PC-3 (cell line): Measurements from ENCODE around the gene LMTK2. TPM values are rescaled to one million over a fixed set of nuclear protein-coding genes. Genes with fewer than 3 reads are reported as not detected.

Experiments used
- ATAC-seq: fragments of 200-7000 bp; cut with Tn5 transposase; 2 replicates; pipeline ENCODE4 v1.9.1; 2020; ENCODE audit warnings: mild to moderate bottlenecking, moderate library complexity
- BruUV-seq: library from RNA; stranded (reverse); fragments of 400-500 nt; replicated peaks from 2 replicates; lab custom pipeline; 2021; lab: Mats Ljungman, UMichigan
- CTCF ChIA-PET: fragments of 300-600 bp; sonication (Branson Sonifier 250); formaldehyde crosslinking; loops from one replicate; lab custom pipeline; 2022; ENCODE audit warnings: antibody characterized with exemption; lab: Charles Lee
- POLR2A ChIA-PET: fragments of 300-600 bp; sonication (Branson Sonifier 250); formaldehyde crosslinking; loops from one replicate; lab custom pipeline; 2022; ENCODE audit warnings: antibody characterized with exemption; ENCODE audit not compliant: unreplicated experiment; lab: Charles Lee
- DNase-seq: peaks from one replicate; pipeline ENCODE4 v3.0.0-alpha.2; 2015
- H2AFZ ChIP-seq: fragments of 300-600 bp; sonication (generic); 2 replicates; pipeline ENCODE4 v1.6.0; 2016; ENCODE audit warnings: antibody characterized with exemption, low read length
- H3F3A ChIP-seq: fragments of 300-600 bp; sonication (generic); one replicate; pipeline ENCODE4 v1.6.0; 2017; ENCODE audit warnings: antibody characterized with exemption, low read length, control low read depth, mild to moderate bottlenecking; ENCODE audit not compliant: unreplicated experiment
- H3K27ac ChIP-seq: fragments of 300-600 bp; sonication (generic); 2 replicates; pipeline ENCODE4 v1.5.1; 2016; ENCODE audit warnings: mild to moderate bottlenecking, low read length
- H3K27me3 ChIP-seq: fragments of 300-600 bp; sonication (generic); 2 replicates; pipeline ENCODE4 v1.6.1; 2016; ENCODE audit warnings: low read length, mixed read lengths
- H3K36me3 ChIP-seq: fragments of 300-600 bp; sonication (generic); 2 replicates; pipeline ENCODE4 v1.6.1; 2016; ENCODE audit warnings: low read depth, mixed run types, low read length, mixed read lengths
- H3K4me1 ChIP-seq: fragments of 300-600 bp; sonication (generic); 2 replicates; pipeline ENCODE4 v1.5.1; 2016; ENCODE audit warnings: low read length; ENCODE audit not compliant: insufficient read depth
- H3K4me2 ChIP-seq: fragments of 300-600 bp; sonication (generic); 2 replicates; pipeline ENCODE4 v1.6.0; 2016; ENCODE audit warnings: low read length
- H3K4me3 ChIP-seq: fragments of 300-600 bp; sonication (generic); 2 replicates; pipeline ENCODE4 v1.5.1; 2016; ENCODE audit warnings: mild to moderate bottlenecking, low read length, mixed read lengths
- H3K79me2 ChIP-seq: fragments of 300-600 bp; sonication (generic); 2 replicates; pipeline ENCODE4 v1.6.1; 2017; ENCODE audit warnings: low read length, mixed read lengths
- H3K9ac ChIP-seq: fragments of 300-600 bp; sonication (generic); 2 replicates; pipeline ENCODE4 v1.6.0; 2016; ENCODE audit warnings: mild to moderate bottlenecking, low read length
- H3K9me2 ChIP-seq: fragments of 300-600 bp; sonication (generic); replicated peaks from 2 replicates; pipeline ENCODE4 v1.6.1; 2016; ENCODE audit warnings: mixed run types, low read length, mixed read lengths
- H3K9me3 ChIP-seq: fragments of 300-600 bp; sonication (generic); 2 replicates; pipeline ENCODE4 v1.6.1; 2016; ENCODE audit warnings: low read length, mixed read lengths
- H4K20me1 ChIP-seq: fragments of 300-600 bp; sonication (generic); 2 replicates; pipeline ENCODE4 v1.6.1; 2016; ENCODE audit warnings: low read length, mixed read lengths
- EZH2 ChIP-seq: fragments of 300-600 bp; sonication (generic); IDR thresholded peaks from one replicate; pipeline ENCODE4 v1.6.1; 2017; ENCODE audit warnings: antibody characterized with exemption, mild to moderate bottlenecking, low read length; ENCODE audit not compliant: unreplicated experiment
- EZH2phosphoT487 ChIP-seq: fragments of 300-600 bp; sonication (generic); IDR thresholded peaks from 2 replicates; pipeline ENCODE4 v1.6.1; 2018; ENCODE audit warnings: mild to moderate bottlenecking, antibody characterized with exemption, low read length, borderline replicate concordance
- intact Hi-C: fragments of 100-400 bp; cut with micrococcal nuclease; formaldehyde crosslinking; loops from 2 replicates; pipeline ENCODE4 v1.9.0; 2023
- total RNA-seq: library from RNA; depleted of rRNA; stranded (reverse); fragments of >200 nt; gene quantifications from 2 replicates; pipeline ENCODE4 v1.2.3, GENCODE V29; 2014
- TF ChIP-seq, protein P1 (sequence below): fragments of 300-600 bp; sonication (generic); conservative IDR thresholded peaks from 2 replicates; pipeline ENCODE4 v1.5.1; 2017; ENCODE audit warnings: antibody characterized with exemption, low read depth, mild to moderate bottlenecking, low read length

Gene LMTK2
- total RNA-seq, 1 experiment from 2014 or later: 9.0 TPM

DNA sequence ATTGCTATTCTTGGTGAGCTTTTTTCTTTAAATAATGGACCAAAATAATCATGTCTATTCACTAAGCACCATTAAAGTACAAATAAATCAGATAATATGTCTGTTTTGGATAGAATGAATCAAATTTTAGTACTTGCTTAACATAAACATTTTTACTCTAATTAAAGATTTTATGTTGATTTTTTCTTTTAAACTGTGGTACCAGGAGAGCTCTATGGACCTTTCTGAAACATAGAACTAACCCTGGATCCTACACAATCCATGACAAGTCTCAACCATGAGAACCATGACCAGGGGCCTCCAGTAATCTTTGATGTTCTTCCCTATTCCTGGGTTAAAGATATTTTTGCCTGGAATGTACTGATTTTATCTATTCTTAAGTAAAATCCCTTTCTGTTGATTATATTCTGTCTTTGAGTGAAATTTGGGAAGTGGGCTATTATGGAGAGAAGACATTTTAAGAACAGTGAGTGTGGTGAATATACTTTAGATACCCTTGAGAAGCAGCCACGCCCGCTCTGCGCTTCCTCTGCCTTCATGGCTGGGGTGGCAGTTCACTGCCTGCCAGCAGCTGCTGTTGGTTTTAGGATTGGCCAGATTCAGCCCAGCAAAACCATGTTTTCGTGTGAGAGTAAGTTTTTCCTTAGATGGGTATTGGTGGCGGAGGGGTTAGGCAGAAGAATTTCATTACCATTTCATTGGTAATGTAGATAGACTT is 62.4 kb downstream of the LMTK2 start:
- POLR2A ChIA-PET: no interaction called here
- no peak for ATAC-seq

DNA sequence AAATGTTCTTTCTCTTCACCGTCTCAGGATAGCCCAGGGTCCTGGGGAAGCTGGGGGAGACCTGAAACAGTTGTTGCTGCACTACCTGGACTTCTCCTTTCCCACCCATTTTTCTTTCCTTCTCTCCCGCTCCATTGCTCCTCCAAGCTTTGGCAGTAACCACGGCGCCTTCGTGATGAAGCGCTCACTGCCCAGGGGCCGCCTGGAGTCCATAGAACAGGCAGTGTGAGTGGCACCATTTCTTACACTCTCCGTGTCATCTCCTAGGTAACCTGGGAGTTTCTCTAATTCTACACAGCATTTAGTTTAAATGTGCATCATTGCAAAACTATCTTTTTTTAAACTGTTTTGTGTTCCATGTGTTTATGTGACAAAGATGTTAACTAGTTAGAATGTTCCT is 64.3 kb downstream of the LMTK2 start:
- no peak overlapping the region for H2AFZ ChIP-seq
- no peaks in the 10 kb centered on the region for H3K9me2 ChIP-seq
- no peak overlapping the region for H3K4me2 ChIP-seq
- no peaks in the 10 kb centered on the region; the same call in 1 of the 2 replicates for H3K79me2 ChIP-seq
- no peak overlapping the region for H3K4me3 ChIP-seq
- H4K20me1 ChIP-seq: no peaks in the 10 kb centered on the region
- ChIA-PET CTCF (no interaction called here), POLR2A (no interaction called here)
- no peaks in the 10 kb centered on the region for H3K27me3 ChIP-seq
- H3K4me1 ChIP-seq: no peaks in the 10 kb centered on the region
- no peak overlapping the region for H3K27ac ChIP-seq
- no TSS peak for BruUV-seq
- no peaks in the 10 kb centered on the region for H3F3A ChIP-seq
- DNase-seq: no peak
- H3K36me3 ChIP-seq: peaks cover 3% of the 10 kb centered on the region; the same call in 1 of the 2 replicates
- H3K9ac ChIP-seq: no peak overlapping the region
- H3K9me3 ChIP-seq: no peaks in the 10 kb centered on the region
- no peak for ATAC-seq
- no peak for TF ChIP-seq EZH2phosphoT487
- TF ChIP-seq, protein P1, sequence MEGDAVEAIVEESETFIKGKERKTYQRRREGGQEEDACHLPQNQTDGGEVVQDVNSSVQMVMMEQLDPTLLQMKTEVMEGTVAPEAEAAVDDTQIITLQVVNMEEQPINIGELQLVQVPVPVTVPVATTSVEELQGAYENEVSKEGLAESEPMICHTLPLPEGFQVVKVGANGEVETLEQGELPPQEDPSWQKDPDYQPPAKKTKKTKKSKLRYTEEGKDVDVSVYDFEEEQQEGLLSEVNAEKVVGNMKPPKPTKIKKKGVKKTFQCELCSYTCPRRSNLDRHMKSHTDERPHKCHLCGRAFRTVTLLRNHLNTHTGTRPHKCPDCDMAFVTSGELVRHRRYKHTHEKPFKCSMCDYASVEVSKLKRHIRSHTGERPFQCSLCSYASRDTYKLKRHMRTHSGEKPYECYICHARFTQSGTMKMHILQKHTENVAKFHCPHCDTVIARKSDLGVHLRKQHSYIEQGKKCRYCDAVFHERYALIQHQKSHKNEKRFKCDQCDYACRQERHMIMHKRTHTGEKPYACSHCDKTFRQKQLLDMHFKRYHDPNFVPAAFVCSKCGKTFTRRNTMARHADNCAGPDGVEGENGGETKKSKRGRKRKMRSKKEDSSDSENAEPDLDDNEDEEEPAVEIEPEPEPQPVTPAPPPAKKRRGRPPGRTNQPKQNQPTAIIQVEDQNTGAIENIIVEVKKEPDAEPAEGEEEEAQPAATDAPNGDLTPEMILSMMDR: no peak
- TF ChIP-seq EZH2: no peak
- intact Hi-C loops: no loop called here

More for the DNA sequence above, 62.4 kb downstream of the LMTK2 start:
- Histone ChIP-seq H2AFZ (no peak overlapping the region), H3K27me3 (no peaks in the 10 kb centered on the region), H3F3A (no peaks in the 10 kb centered on the region), H3K36me3 (peaks cover 3% of the 10 kb centered on the region; the same call in 1 of the 2 replicates), H3K4me1 (peaks cover 10% of the 10 kb centered on the region), H3K27ac (no peak overlapping the region), H3K4me3 (no peak overlapping the region), H3K4me2 (no peak overlapping the region), H3K9me3 (no peaks in the 10 kb centered on the region), H3K9ac (no peak overlapping the region), H4K20me1 (no peaks in the 10 kb centered on the region), H3K79me2 (no peaks in the 10 kb centered on the region; the same call in 1 of the 2 replicates), H3K9me2 (no peaks in the 10 kb centered on the region)
- BruUV-seq: no TSS peak
- CTCF ChIA-PET: interaction anchor here (0.5 to 5.8 kb wide), 9 partner anchors 36 to 670 kb away, joined by 3 to 72 read pairs (median 4); partner anchors contain the start of gene ASNS
- intact Hi-C loops: loop anchor here (1.0 to 10.0 kb wide), 3 partner anchors 83 to 324 kb away; no protein-coding TSS in a partner anchor
- no peak for DNase-seq
- TF ChIP-seq, protein P1: no peak
- TF ChIP-seq EZH2phosphoT487: no peak
- no peak for TF ChIP-seq EZH2

DNA sequence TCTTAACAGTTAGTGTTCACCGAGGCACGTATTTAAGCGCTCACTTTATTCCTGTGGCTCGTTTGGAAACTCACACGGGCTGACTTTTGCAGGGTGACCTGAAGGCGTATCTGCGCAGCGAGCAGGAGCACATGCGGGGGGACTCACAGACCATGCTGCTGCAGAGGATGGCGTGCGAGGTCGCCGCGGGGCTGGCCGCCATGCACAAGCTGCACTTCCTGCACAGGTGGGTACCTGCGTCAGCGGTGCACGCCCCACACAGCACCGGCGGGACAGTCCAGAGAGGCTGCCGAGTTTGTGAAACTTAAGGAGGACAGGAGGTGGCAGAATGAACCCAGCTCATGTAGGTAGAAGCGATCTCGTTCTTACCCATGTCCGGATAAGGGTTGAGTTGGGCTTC is 64.8 kb downstream of the LMTK2 start:
- Histone ChIP-seq H3K79me2 (no peaks in the 10 kb centered on the region), H3K9me2 (no peaks in the 10 kb centered on the region), H3K9ac (no peak overlapping the region), H3K4me2 (no peak overlapping the region), H2AFZ (no peak overlapping the region), H3K4me1 (no peaks in the 10 kb centered on the region), H3F3A (no peaks in the 10 kb centered on the region), H3K27ac (no peak overlapping the region), H4K20me1 (no peaks in the 10 kb centered on the region), H3K9me3 (no peaks in the 10 kb centered on the region), H3K27me3 (no peaks in the 10 kb centered on the region), H3K36me3 (peaks cover 3% of the 10 kb centered on the region; the same call in 1 of the 2 replicates), H3K4me3 (no peak overlapping the region)
- POLR2A ChIA-PET: no interaction called here
- CTCF ChIA-PET: no interaction called here
- ATAC-seq (no peak), DNase-seq (no peak)
- intact Hi-C loops: no loop called here
- no TSS peak for BruUV-seq
- no peak for TF ChIP-seq EZH2
- no peak for TF ChIP-seq EZH2phosphoT487
- TF ChIP-seq, protein P1: no peak
